Kidney (tissue), 14 donors: ENCODE measurements around the gene CARD9. TPM values are rescaled to one million over a fixed set of nuclear protein-coding genes. Genes with fewer than 3 reads are reported as not detected.

Experiments used
- DNase-seq, 5 donors: peaks; one replicate each; pipeline ENCODE4 v3.0.0-alpha.2; 2013 to 2020
- FAIRE-seq: peaks from 2 replicates; lab custom pipeline; 2012; peaks lifted over from hg19 to GRCh38; lab: Jason Lieb, UNC
- H3K27ac ChIP-seq, 2 donors: one replicate each; pipeline ENCODE4 v1.7.0; 2013; ENCODE audit warnings: low read depth in 2 of 2, low read length in 2 of 2, inconsistent platforms in 1 of 2
- H3K27me3 ChIP-seq: one replicate; pipeline ENCODE4 v1.7.1; 2013; ENCODE audit warnings: low read length, inconsistent platforms; ENCODE audit not compliant: control insufficient read depth, insufficient read depth
- H3K36me3 ChIP-seq, 3 donors: one replicate each; pipeline versions ENCODE4 v1.7.0 to v1.7.1; 2013; ENCODE audit warnings: low read length in 3 of 3, control low read depth in 1 of 3, inconsistent platforms in 1 of 3; ENCODE audit not compliant: insufficient read depth in 3 of 3, control insufficient read depth in 2 of 3
- H3K4me1 ChIP-seq, 3 donors: one replicate each; pipeline versions ENCODE4 v1.7.0 to v1.7.1; 2013; ENCODE audit warnings: low read length in 3 of 3, inconsistent platforms in 1 of 3, low read depth in 1 of 3; ENCODE audit not compliant: control insufficient read depth in 2 of 3, insufficient read depth in 2 of 3
- H3K4me3 ChIP-seq, 3 donors: one replicate each; pipeline versions ENCODE4 v1.7.0 to v1.8.1; 2013; ENCODE audit warnings: low read length in 3 of 3, control low read depth in 1 of 3, inconsistent platforms in 1 of 3
- H3K9ac ChIP-seq, 3 donors: one replicate each; pipeline versions ENCODE4 v1.7.0 to v1.7.1; 2013; ENCODE audit warnings: low read length in 3 of 3, control low read depth in 1 of 3, inconsistent platforms in 1 of 3
- H3K9me3 ChIP-seq, 3 donors: one replicate each; pipeline versions ENCODE4 v1.7.0 to v1.7.1; 2013; ENCODE audit warnings: low read length in 3 of 3, control low read depth in 1 of 3, inconsistent platforms in 1 of 3; ENCODE audit not compliant: control insufficient read depth in 2 of 3, insufficient read depth in 1 of 3
- intact Hi-C: fragments of 100-400 bp; cut with DNase I; formaldehyde crosslinking; loops from one replicate; pipeline ENCODE4 v1.11.1; 2022
- polyA plus RNA-seq: library from polyadenylated mRNA; stranded (reverse); fragments of 350-450 nt; fragmentation: Illumina TruSeq; extraction: RNeasy Lipid Tissue Mini Kit (QIAGEN cat#74804); gene quantifications from one replicate; pipeline ENCODE4 v1.2.3, GENCODE V29; 2014; ENCODE audit warnings: low read depth, low replicate concordance; ENCODE audit not compliant: insufficient read depth
- total RNA-seq: library from RNA; stranded (reverse); fragmentation: NEBNext Ultra II Directional; extraction: Animal tissue kit (Norgen Biotek cat#: 25700); gene quantifications from one replicate; pipeline ENCODE4 v1.2.1, GENCODE V29; 2021
- TF ChIP-seq, protein P1 (sequence below): IDR thresholded peaks from 3 replicates; pipeline ENCODE4 v1.5.1; 2012; ENCODE audit warnings: mild to moderate bottlenecking, moderate library complexity, borderline replicate concordance; ENCODE audit not compliant: insufficient read depth; ENCODE audit errors: extremely low read depth
- donor health status: control.
- donor health status: control.
- donor health status: control.
- donor health status: control.
- donor health status: control.
- donor health status: DM: yes; HTN: yes; CAD: no.
- donor health status: Normal renal cell carcinoma (clear cell type).

The CARD9 gene
- total and polyA plus RNA-seq, 2 donors from 2014 or later, result 1.5 to 7.0 TPM

DNA sequence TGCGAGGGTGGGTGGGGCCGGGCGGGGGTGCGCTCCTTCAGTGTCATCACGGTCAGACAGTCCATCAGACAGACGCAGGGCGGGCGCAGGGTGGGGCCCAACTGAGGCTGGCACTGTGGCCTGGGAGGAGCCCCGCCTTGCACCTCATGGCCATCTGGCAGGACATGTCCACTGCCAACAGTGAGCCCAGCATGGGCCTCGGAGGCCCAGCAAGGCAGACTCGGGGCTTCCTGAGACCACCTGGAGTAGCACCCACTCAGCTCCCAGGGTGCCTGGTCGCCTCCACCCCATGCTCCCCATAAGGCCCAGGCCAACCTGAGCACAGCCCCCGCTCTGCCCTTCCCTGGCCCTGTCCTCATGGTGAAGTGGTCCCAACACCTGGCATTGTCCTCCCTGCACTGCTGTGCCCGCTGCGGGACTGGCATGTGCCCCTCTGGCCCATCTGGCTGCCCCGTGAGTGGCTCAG is 54.7 kb downstream of the CARD9 start:
- no peaks in the 10 kb centered on the region for H3K4me1 ChIP-seq
- no peak overlapping the region for H3K9ac ChIP-seq
- intact Hi-C loops, result no loop called here
- H3K27me3 ChIP-seq, result no peaks in the 10 kb centered on the region
- H3K36me3 ChIP-seq, result no peaks in the 10 kb centered on the region
- peak in 1 of 5 donors; percentile 60 for DNase-seq
- TF ChIP-seq, protein P1, sequence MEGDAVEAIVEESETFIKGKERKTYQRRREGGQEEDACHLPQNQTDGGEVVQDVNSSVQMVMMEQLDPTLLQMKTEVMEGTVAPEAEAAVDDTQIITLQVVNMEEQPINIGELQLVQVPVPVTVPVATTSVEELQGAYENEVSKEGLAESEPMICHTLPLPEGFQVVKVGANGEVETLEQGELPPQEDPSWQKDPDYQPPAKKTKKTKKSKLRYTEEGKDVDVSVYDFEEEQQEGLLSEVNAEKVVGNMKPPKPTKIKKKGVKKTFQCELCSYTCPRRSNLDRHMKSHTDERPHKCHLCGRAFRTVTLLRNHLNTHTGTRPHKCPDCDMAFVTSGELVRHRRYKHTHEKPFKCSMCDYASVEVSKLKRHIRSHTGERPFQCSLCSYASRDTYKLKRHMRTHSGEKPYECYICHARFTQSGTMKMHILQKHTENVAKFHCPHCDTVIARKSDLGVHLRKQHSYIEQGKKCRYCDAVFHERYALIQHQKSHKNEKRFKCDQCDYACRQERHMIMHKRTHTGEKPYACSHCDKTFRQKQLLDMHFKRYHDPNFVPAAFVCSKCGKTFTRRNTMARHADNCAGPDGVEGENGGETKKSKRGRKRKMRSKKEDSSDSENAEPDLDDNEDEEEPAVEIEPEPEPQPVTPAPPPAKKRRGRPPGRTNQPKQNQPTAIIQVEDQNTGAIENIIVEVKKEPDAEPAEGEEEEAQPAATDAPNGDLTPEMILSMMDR, result no peak
- no peak for FAIRE-seq
- no peak overlapping the region for H3K27ac ChIP-seq
- no peak overlapping the region for H3K4me3 ChIP-seq
- peaks cover 0 to 7% (median 2%) of the 10 kb centered on the region in 3 donors for H3K9me3 ChIP-seq

DNA sequence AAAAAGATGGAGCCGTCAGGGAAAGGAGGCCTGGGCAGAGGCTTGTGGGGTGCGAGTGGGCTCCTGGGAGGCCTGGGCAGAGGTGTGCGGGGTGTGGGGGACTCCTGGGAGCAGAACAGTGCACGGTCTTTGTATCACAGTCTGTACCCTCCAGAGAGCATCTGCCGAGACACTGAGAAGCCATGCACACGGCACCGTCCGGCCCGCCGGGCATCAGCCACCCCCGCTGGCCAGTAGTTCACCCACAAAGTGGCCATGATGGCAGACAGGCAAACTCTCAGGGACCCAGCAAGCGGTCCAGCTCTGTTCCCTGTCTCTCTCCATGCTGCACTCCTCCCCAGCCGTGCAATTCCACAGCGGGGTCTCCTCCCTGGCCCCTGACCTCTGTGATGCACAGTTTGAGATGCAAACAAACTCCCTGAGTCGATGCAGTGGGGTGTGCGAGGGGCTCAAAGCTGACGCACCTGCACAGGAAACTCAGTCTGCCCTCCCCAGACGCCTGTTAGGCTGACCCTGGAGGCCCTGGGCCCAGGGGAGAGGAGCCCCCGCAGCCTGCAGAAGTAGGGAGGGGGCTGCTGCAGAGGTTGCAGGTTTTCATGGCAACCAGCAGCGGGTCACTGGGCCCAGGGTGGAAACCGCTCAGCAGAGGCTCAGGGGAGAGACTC is 55.2 kb downstream of the CARD9 start:
- Histone ChIP-seq H3K4me1 (no peaks in the 10 kb centered on the region), H3K9me3 (peaks cover 0 to 7% (median 2%) of the 10 kb centered on the region in 3 donors), H3K9ac (no peak overlapping the region), H3K27me3 (no peaks in the 10 kb centered on the region), H3K4me3 (no peak overlapping the region), H3K36me3 (no peaks in the 10 kb centered on the region), H3K27ac (no peak overlapping the region)
- no peak for FAIRE-seq
- intact Hi-C loops, result no loop called here
- TF ChIP-seq, protein P1, result no peak
- peak; percentile 45 to 86 (median 80) for DNase-seq

DNA sequence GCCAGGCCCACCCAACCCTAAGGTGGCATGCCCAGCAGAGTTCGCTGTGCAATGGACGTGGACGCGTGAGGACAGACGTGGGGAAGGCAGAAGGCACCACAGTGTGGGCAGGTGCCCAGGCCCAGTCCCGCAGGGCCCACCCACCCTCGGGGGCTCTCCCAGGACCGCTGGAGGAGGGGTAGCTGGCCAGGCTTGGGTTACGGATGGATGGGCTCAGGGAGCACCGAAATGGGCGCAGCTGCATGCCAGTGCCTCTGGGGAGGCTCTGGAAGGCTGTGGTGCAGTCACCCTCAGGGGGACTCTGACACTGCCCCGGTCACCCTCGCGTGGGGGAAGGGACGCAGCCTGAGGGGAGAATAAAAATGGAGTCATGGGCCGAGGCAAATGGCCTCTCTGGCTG is 55.8 kb downstream of the CARD9 start:
- FAIRE-seq, result no peak
- TF ChIP-seq, protein P1, result no peak

More for the DNA sequence above, 55.8 kb downstream of the CARD9 start:
- H3K27me3 ChIP-seq, result no peaks in the 10 kb centered on the region
- peak in 1 of 5 donors; percentile 60 for DNase-seq
- H3K4me3 ChIP-seq, result no peak overlapping the region
- no peaks in the 10 kb centered on the region for H3K4me1 ChIP-seq
- intact Hi-C loops, result no loop called here
- H3K9me3 ChIP-seq, result peaks cover 0 to 7% (median 2%) of the 10 kb centered on the region in 3 donors
- H3K27ac ChIP-seq, result no peak overlapping the region
- no peak overlapping the region for H3K9ac ChIP-seq
- H3K36me3 ChIP-seq, result no peaks in the 10 kb centered on the region
